Hepatocyte (in vitro differentiated cells): ENCODE data around the gene USH2A.

Source experiments
- CTCF ChIP-seq: fragments of 200-600 bp; sonication (generic); IDR thresholded peaks from 2 replicates; pipeline ENCODE4 v1.5.1; 2016; ENCODE audit warnings: antibody characterized with exemption, mild to moderate bottlenecking; ENCODE audit not compliant: poor library complexity
- EZH2 ChIP-seq: fragments of 200-600 bp; sonication (generic); IDR thresholded peaks from 2 replicates; pipeline ENCODE4 v1.6.1; 2016; ENCODE audit warnings: antibody characterized with exemption, mild to moderate bottlenecking, borderline replicate concordance

GRCh38 chr1:216332462-216332861 is 90.8 kb downstream of the USH2A start:
- TF ChIP-seq CTCF (no peak), EZH2 (no peak)
